GM19372 (cell line): ENCODE data around the gene SLC6A19.
"Not testable (repeated sequence)": the region's sequence is repeated elsewhere in the genome, so short reads cannot be mapped to it uniquely, and the experiment has no call there.

Experiments used
- ATAC-seq: cut with Tn5 transposase; IDR thresholded peaks from one replicate; pipeline ENCODE4 v1.9.1; 2021; ENCODE audit warnings: mild to moderate bottlenecking, low read depth, moderate library complexity; ENCODE audit not compliant: unreplicated experiment

SLC6A19 gene

DNA sequence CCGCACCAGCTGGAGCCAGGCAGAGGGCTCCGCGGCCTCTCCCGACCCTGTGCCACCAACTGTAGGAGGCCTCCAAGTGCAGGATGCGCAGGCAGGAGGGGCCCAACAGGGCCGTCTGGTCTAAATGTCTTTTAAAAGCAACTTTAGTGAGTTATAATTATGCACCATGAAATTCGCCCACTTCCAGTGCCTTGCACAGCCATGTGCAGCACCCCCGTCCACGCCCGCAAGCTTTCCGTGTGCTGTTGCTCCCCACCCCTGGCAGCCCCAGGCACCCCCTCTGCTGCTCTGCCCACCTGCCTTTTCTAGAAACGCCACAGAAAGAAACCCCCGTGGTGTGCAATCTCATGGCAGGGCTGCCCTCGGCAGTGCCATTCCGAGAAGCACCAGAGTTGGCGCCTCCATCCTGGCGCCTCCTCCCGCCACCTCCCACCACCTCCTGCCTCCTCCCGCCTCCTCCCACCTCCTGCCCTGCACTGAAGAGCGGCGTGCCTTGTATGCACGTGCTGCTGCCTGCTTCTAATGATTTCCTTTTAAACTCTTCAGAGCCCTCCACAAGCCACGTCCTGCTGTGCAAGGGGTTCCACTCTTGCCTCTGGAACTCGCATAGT, 16.3 kb downstream of the SLC6A19 start:
- ATAC-seq = no peak

DNA sequence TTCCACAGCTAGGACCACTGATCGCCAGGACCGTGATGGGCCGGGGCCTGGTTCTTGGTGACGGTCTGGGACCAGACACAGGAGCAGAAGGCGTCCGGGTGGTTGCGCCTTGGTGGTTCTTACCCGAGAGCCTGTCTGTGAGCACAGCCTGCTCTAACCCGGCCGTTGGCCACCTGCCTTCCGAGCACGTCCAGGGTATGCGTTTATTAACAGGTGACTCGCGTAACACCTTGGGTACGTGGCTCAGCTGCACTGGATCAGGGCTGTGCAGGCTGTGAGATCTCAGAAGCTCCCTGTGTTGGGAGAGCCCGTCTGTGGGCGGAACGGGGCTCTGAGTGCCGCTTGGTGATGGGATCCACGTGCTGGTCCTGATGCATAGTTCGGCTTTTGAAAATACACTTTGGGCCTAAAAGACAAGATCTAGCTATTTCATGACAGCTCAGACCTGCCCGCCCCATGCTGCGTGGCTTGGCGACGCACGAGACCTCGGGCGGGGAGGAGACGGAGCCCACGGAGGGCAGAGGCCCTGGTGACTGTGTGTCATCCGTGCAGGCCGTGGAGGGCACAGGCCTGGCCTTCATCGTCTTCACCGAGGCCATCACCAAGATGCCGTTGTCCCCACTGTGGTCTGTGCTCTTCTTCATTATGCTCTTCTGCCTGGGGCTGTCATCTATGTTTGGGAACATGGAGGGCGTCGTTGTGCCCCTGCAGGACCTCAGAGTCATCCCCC, 17.1 kb downstream of the SLC6A19 start:
- no peak for ATAC-seq

DNA sequence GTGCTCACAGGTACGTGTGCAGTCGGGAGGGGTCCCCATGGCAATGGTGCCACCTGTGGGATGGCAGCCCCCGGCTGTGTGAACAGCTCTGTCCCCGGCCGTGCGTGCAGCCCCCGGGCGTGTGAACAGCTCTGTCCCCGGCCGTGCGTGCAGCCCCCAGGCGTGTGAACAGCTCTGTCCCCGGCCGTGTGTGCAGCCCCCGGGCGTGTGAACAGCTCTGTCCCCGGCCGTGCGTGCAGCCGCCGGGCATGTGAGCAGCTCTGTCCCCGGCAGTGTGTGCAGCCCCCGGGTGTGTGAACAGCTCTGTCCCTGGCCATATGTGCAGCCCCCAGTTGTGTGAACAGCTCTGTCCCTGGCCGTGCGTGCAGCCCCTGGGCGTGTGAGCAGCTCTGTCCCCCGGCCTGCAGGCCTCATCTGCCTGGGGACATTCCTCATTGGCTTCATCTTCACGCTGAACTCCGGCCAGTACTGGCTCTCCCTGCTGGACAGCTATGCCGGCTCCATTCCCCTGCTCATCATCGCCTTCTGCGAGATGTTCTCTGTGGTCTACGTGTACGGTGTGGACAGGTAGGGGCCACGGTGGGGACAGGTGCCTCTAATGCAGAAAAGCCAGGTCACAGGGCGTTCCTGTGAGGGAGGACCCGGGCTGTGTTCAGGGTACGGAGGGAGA, 17.8 kb downstream of the SLC6A19 start:
- ATAC-seq = no peak

DNA sequence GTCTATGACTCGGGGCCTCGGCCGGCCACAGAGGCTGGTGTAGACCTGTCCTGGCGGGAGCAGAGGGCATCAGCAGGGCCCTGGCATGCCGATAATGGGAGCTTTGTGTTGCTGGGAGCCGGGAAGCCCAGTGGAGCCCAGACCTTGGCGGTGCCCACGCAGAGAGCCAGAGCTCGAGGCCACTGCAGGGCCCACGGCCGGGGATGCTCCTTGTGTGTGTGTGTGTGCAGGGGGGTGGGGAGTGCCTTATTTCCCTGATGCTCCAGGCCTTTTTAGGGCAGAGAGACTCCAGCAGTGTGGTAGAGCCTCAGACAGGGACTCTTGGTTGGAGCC, 18.3 kb downstream of the SLC6A19 start:
- ATAC-seq = no peak

DNA sequence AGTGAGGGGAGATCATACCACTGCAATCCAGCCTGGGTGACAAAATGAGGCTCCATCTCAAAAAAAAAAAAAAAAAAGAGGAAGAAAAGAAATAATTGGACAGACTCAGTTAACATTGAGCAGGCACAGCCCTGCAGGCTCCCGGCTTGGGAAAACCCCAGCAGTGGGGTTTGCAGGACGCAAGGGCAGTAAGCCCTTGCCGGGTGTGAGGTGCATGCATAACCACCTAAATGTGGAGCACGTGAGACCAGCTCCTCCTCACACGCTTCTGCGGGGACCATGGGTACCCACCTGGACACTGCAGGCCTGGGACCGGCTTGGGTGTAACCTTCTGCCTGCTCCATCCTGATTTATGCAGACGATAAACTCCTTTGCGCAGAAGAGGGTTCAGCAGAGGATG, 19.0 kb downstream of the SLC6A19 start:
- no peak for ATAC-seq

DNA sequence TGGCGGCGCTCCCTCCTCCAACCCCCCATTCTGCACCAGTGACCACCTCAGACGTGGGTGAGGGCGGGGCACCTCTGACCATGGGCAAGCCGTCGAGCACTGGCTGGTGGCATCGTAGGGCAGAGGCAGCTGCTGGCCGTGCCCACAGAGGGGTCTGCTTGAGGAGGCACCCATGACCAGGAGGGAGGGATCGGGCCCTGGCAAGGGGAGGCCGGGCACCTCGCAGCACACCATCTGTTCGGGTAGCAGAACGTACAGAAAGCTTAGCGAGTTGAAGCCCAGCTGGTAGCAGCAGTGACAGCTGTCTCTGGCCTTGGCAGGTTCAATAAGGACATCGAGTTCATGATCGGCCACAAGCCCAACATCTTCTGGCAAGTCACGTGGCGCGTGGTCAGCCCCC, 19.4 kb downstream of the SLC6A19 start:
- no peak for ATAC-seq

DNA sequence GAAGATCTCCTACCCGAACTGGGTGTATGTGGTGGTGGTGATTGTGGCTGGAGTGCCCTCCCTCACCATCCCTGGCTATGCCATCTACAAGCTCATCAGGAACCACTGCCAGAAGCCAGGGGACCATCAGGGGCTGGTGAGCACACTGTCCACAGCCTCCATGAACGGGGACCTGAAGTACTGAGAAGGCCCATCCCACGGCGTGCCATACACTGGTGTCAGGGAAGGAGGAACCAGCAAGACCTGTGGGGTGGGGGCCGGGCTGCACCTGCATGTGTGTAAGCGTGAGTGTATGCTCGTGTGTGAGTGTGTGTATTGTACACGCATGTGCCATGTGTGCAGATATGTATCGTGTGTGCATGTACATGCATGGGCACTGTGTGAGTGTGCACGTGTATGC, 20.3 kb downstream of the SLC6A19 start:
- no peak for ATAC-seq

DNA sequence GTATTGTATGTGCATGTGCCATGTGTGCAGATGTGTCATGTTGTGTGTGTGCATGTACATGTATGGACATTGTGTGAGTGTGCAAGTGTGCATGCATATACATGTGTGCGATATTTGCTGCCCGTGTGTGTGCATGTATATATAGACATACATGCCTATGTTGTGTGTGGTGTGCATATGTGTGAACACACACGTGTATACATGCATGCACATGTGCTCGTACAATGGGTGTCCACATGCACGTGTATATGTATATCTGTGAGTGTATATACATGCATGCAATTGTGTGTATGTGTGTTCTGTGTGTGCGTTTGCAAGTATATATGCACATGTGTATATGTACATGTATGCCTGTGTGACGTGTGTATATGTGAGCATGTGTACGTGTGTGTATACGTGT, 20.8 kb downstream of the SLC6A19 start:
- no peak for ATAC-seq

DNA sequence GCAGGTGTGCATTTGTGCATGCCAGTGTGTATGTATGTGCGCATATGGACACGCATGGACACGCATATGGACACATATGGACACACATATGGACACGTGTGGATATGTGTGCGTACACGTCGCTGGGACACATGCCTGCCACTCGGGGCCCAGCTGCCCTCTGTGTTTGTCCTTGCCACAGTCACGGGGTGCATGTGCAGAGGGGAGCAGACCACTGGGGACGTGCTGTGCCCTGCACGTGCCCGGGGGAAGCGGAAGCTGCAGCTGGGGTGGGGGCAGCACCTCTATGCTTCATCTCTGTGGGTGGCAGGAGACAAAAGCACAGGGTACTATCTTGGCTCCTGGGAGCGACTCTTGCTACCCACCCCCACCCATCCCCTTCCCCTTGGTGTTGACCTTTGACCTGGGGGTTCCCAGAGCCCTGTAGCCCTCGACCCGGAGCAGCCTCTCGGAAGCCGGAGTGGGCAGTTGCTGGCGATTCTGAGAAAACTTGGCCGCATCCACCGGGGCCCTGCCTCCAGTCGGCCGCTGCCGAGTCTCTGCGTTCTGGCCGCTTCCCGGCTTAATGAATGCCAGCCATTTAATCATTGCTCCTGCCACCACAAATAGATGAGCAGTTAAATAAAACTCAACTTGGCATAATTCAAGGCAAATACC, 21.4 kb downstream of the SLC6A19 start:
- ATAC-seq = no peak

DNA sequence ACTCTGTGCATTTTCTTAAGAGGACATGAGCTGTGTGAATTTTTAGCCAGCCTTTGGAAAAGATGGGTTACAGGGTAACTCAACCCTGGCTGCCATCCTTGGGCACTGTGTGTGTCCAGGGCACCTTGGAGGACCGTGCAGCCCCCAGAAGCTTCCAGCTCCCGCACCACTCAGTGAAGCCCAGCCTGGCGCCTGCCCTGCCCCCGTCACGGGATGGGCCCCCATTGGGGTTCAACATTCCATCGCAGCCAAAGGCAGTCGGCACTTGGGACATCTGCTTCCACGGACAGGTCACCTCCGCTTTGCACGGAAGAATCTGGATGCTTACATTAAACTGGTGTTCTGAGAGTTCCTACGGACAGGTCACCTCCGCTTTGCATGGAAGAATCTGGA, 21.9 kb downstream of the SLC6A19 start:
- ATAC-seq = no peak

DNA sequence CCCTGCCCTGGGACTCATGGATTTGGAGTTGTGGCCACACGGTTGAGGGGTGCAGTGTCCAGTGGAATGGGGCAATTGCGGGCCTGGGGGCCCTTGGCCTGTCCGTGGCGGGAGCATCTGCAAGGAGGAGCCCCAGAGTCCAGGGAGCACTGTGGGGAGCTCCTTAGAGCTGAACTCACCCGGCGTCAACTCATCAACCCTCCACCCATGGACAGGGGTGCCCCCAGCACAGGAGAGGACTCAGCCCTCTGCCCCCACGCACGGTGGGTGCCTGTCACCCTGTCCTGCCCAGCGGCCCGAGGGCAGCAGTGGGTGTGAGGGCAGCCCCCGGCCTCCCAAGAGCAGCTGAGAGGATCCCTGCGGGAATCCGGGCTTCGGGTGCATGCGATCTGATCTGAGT, 23.2 kb downstream of the SLC6A19 start:
- no peak for ATAC-seq

DNA sequence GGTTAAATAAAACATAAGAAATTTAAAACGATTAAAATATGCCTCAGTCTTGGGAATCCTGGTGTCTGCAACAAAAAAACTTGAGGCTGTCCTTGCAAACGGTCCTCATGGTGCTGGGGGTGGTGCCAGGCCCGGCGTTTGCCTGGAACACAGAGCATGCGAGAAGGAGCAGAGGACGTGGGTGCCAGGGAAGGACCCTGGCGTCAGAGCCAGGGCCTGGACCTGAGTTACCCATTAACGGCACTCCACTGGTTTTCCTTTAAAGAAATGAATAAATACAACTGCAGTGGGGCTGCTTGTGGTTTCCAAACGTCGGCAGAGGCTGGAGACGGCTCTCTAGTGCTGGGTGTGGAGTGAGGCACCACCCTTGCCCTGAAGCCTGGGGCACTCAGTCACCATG, 23.7 kb downstream of the SLC6A19 start, which contains the start of gene SLC6A18:
SLC6A18 (plus strand) TSS at position 301 of the 400 bp plus-strand sequence; CDS start at position 398, 97 bp downstream.
- ATAC-seq = no peak

DNA sequence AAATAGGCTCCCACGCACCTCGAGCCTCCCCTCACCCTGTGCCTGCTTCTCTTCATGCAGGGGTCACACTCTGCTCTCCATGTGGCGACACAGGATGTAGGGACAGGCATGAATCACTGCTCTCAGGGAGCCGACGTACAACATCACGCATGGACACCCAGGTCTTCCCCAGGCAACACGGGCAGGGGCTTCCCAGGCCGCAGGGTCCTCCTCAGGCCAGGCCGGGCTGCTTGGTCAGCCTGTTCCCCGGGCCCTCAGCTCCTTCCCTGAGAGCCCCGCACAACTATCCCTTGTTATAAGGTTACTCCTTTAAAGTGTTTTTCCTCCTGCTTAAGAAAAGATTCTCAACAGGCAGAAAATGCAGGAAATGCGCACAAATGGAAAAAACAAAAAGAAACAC, 24.8 kb downstream of the SLC6A19 start:
- ATAC-seq = no peak

DNA sequence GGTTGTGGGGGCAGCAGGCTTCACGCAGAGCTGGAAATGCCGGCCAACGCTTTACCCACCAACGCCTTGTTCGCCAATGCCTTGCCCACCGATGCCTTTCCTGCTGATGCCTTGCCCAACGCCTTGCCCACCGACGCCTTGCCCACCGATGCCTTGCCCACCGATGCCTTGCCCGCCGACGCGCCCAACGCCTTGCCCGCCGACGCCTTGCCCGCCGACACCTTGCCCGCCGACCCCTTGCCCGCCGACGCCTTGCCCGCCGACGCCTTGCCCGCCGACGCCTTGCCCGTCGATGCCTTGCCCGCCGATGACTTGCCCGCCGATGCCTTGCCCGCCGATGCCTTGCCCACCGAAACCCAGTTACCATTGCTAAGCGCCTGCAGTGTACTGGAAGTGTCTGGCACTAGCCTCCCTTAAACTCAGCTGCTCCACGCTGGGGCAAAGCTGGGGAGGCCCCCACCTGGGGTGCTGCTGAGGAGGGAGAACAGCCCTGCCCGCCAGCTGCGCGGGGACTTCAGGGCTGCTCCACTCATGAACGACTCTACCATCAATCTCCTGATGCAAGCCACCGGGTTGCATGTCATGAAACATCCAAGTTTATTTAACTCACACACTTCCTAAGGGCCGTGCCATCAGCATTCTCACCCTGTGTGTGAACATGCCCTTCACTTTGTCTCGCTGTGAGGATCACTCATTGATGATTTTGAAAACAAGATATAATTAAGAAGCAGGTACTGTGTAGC, 25.6 kb downstream of the SLC6A19 start:
- ATAC-seq = no peak

DNA sequence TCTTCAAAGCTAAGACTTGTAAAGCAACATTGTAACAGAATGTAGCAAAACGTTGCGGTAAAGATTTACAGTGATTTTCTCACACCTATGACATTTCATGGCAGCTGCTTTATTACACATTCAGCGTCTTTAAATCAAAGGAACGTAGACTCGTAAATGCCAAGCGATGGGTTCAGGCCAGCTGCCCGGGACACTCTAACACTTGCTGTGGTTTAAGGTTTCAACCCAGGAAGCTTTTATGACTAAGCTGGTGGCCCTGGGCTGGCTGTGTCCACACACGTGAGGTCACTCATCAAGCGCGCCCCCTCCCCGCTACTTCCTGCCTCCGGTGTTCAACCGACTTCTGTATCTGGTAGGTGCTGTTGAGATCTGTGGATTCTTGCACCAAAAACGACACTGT, 26.3 kb downstream of the SLC6A19 start:
- ATAC-seq = no peak

DNA sequence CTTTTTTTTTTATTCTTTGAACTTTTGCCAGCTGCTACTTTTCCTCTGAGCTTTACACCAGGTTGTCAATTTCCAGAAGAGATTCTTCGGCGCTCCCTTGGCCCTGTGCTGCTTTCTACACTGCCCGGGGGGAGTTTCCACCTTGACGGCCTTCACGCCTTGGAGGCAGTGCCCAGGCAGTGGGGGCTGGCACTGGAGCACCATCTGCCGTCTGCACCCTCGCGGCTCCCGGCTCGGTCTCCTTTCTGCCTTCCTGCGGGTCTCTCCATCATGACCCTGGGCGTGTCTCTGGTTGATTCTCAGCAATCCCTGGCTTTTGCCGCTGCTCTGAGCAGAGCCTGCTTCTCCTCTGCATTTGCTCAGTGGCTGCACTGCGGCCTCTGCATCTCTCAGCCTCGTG, 26.7 kb downstream of the SLC6A19 start:
- ATAC-seq = no peak

DNA sequence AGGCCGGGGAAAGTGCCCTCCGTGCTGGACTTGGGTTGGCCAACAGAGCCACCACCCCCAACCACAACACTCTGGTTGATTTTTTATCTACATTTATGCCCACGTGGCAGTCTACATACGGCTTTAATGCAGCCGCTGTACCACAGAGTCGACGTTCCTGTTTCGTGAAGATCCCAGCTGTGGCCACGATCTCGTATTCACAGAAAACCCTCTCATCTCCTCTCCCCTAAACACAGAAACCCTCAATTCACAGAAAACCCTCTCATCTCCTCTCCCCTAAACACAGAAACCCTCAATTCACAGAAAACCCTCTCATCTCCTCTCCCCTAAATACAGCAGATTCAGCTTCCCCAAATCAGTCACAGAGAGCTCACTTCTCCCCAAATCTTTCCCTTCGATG, 27.6 kb downstream of the SLC6A19 start:
- ATAC-seq = not testable (repeated sequence)

DNA sequence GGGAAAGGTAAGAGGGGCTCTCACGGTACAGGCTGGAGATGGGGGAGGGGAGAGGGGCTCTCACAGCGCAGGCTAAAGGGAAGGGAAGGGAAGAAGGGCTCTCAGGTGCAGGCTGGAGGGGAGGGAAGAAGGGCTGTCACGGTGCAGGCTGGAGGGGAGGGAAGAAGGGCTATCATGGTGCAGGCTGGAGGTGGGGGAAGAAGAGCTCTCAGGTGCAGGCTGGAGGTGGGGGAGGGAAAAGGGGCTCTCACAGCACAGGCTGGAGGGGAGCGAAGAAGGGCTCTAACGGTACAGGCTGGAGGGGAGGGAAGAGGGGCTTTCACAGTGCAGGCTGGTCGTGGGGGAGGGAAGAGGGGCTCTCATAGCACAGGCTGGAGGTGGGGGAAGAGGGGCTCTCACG, 28.4 kb downstream of the SLC6A19 start:
- no peak for ATAC-seq

DNA sequence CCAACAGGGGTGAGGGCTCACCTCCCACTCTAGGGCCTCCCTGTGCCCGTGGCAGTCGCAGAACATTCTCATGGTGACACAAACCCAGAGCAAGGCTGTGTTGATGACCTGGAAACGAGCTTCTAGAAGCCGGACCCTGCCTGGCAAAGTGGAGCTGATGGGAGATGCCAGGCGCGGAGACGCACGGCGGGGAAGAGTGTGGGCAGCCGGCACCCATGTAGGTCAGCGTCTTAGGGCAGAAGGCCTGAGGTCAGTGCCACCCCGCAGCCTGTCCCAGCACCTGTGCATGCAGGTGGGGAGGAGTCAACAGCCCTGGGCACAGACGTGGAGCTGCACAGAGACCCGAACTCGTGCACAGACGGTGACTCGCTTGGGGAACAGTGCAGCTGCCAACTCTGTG, 29.2 kb downstream of the SLC6A19 start:
- ATAC-seq = no peak

DNA sequence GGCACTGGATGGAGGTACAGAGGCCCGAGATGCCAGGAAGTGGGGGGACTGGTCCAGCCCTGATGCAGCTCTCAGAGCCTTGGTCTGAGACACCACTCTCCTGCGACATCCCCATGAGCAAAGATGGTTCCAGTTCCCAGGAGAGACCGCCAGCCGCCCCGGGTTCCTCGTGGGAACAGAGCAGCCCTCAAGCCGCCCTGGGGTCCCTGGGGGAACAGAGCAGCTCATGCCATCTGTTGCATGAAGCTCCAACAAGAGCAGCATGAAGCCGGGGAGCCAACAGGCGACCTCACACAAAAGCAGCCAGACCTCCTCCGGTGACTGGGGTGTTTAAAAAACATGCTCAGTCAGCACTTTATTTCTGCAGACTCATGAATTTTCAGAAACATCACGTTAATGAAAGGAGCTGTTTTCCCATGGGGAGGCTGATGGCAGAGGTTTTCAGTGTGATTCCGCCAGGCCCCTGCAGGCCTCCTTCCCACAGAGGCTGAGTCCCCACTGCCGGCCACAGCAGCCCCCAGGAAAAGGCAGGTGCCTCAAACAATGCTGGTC, 30.0 kb downstream of the SLC6A19 start:
- no peak for ATAC-seq
